Urothelium cell line (cell line): Measurements from ENCODE around the gene MLLT10.

Experiments used
- DNase-seq: peaks from one replicate; pipeline ENCODE4 v3.0.0; 2011; ENCODE audit warnings: low spot score, mixed read lengths
- FAIRE-seq: peaks from 2 replicates; lab custom pipeline; 2011; peaks lifted over from hg19 to GRCh38; lab: Jason Lieb, UNC

MLLT10 gene

GRCh38 chr10:21727452-21728168 is 193.6 kb downstream of the MLLT10 start:
- FAIRE-seq (no peak), DNase-seq (no peak)

GRCh38 chr10:21728618-21729017 is 194.6 kb downstream of the MLLT10 start:
- DNase-seq, result no peak
- no peak for FAIRE-seq

GRCh38 chr10:21732067-21732772 is 198.2 kb downstream of the MLLT10 start:
- peak; percentile 62 for DNase-seq

GRCh38 chr10:21733710-21734109 is 199.7 kb downstream of the MLLT10 start:
- FAIRE-seq, result no peak
- DNase-seq, result no peak

More at GRCh38 chr10:21732067-21732772, 198.2 kb downstream of the MLLT10 start:
- FAIRE-seq, result no peak

GRCh38 chr10:21737106-21737505 is 203.1 kb downstream of the MLLT10 start:
- FAIRE-seq, result no peak

GRCh38 chr10:21740989-21741388 is 207.0 kb downstream of the MLLT10 start:
- FAIRE-seq (no peak), DNase-seq (no peak)

More at GRCh38 chr10:21737106-21737505, 203.1 kb downstream of the MLLT10 start:
- DNase-seq, result no peak

- DNase-seq (no peak), FAIRE-seq (no peak)
These were observed 208.8 kb downstream of the MLLT10 start for GRCh38 chr10:21742740-21743412.

GRCh38 chr10:21744223-21744622 is 210.2 kb downstream of the MLLT10 start:
- FAIRE-seq (no peak), DNase-seq (no peak)

GRCh38 chr10:21746118-21746517 is 212.1 kb downstream of the MLLT10 start:
- FAIRE-seq, result no peak
- no peak for DNase-seq

- DNase-seq, result no peak
- no peak for FAIRE-seq
These were observed 213.8 kb downstream of the MLLT10 start for GRCh38 chr10:21747809-21748208.

GRCh38 chr10:21749788-21750187 is 215.8 kb downstream of the MLLT10 start:
- FAIRE-seq (no peak), DNase-seq (no peak)

GRCh38 chr10:21750424-21750823 is 216.4 kb downstream of the MLLT10 start:
- no peak for FAIRE-seq
- no peak for DNase-seq

GRCh38 chr10:21751341-21752310 is 217.6 kb downstream of the MLLT10 start:
- DNase-seq (no peak), FAIRE-seq (no peak)

- FAIRE-seq (no peak), DNase-seq (no peak)
These were observed 219.7 kb downstream of the MLLT10 start for GRCh38 chr10:21753497-21754270.

GRCh38 chr10:21754410-21755011 is 220.5 kb downstream of the MLLT10 start:
- FAIRE-seq, result no peak

GRCh38 chr10:21756707-21757106 is 222.7 kb downstream of the MLLT10 start:
- FAIRE-seq, result no peak

More at GRCh38 chr10:21754410-21755011, 220.5 kb downstream of the MLLT10 start:
- no peak for DNase-seq

GRCh38 chr10:21757185-21757901 is 223.3 kb downstream of the MLLT10 start:
- no peak for FAIRE-seq
- no peak for DNase-seq

More at GRCh38 chr10:21756707-21757106, 222.7 kb downstream of the MLLT10 start:
- DNase-seq, result no peak

- FAIRE-seq (no peak), DNase-seq (no peak)
These were observed 224.2 kb downstream of the MLLT10 start for GRCh38 chr10:21758239-21758638.

GRCh38 chr10:21758696-21759095 is 224.7 kb downstream of the MLLT10 start:
- DNase-seq (no peak), FAIRE-seq (no peak)
